Endothelial cell of umbilical vein (primary cell): ENCODE results near the gene CDT1. TPM values are rescaled to one million over a fixed set of nuclear protein-coding genes. Genes with fewer than 3 reads are reported as not detected.

ENCODE experiments used
- BruUV-seq: library from RNA; stranded (reverse); fragments of 400-500 nt; replicated peaks from 2 replicates; lab custom pipeline; 2021; lab: Mats Ljungman, UMichigan
- CTCF ChIA-PET: fragments of 300-600, 350-600 bp; sonication (Branson Sonifier 250); formaldehyde crosslinking; loops from one replicate; lab custom pipeline; 2021; ENCODE audit warnings: antibody characterized with exemption, inconsistent platforms; lab: Charles Lee
- POLR2A ChIA-PET: fragments of 300-600, 350-600 bp; sonication (Branson Sonifier 250); formaldehyde crosslinking; loops from one replicate; lab custom pipeline; 2021; ENCODE audit warnings: antibody characterized with exemption, inconsistent platforms; lab: Charles Lee
- DNase-seq: peaks from one replicate; pipeline ENCODE4 v3.0.0-alpha.2; 2011; ENCODE audit warnings: low read depth, low spot score
- FAIRE-seq: peaks from 2 replicates; lab custom pipeline; 2011; peaks lifted over from hg19 to GRCh38; lab: Jason Lieb, UNC
- H2AFZ ChIP-seq: 2 replicates; pipeline ENCODE4 v1.6.0; 2012; ENCODE audit warnings: low read depth, low read length, control low read depth, inconsistent platforms
- H3K27ac ChIP-seq: 2 replicates; pipeline ENCODE4 v1.5.1; 2011; ENCODE audit warnings: low read depth, mild to moderate bottlenecking, control low read depth, low read length, moderate library complexity; ENCODE audit not compliant: insufficient read depth
- H3K27me3 ChIP-seq, 2 experiments: 2 replicates each; pipeline versions ENCODE4 v1.6.0 to v1.6.1; 2011; ENCODE audit warnings: low read length in 2 of 2, mixed read lengths in 1 of 2; ENCODE audit not compliant: control insufficient read depth in 2 of 2, insufficient read depth in 2 of 2
- H3K36me3 ChIP-seq, 2 experiments: 2 replicates in 1 of 2; 3 replicates in 1 of 2; pipeline ENCODE4 v1.5.1; 2011; ENCODE audit warnings: low read length in 2 of 2, mild to moderate bottlenecking in 1 of 2, moderate library complexity in 1 of 2; ENCODE audit not compliant: control insufficient read depth in 2 of 2, insufficient read depth in 2 of 2; ENCODE audit errors: extremely low read depth in 1 of 2
- H3K4me1 ChIP-seq: 3 replicates; pipeline ENCODE4 v1.5.1; 2011; ENCODE audit warnings: mild to moderate bottlenecking, low read length; ENCODE audit not compliant: control insufficient read depth, insufficient read depth; ENCODE audit errors: extremely low read depth
- H3K4me2 ChIP-seq: 2 replicates; pipeline ENCODE4 v1.6.1; 2011; ENCODE audit warnings: low read length, control low read depth, mixed read lengths; ENCODE audit not compliant: insufficient read depth
- H3K4me3 ChIP-seq, 3 experiments: fragments of 200-600 bp in 1 of 3; sonication (generic), shearing (Covaris generic) in 1 of 3; replicated peaks in 1 of 3; 2 replicates each; pipeline ENCODE4 v1.5.1; 2011 to 2016; ENCODE audit warnings: control low read depth in 3 of 3, low read length in 3 of 3, mild to moderate bottlenecking in 2 of 3, inconsistent platforms in 1 of 3, low read depth in 1 of 3, moderate library complexity in 1 of 3; ENCODE audit not compliant: insufficient read depth in 1 of 3
- H3K79me2 ChIP-seq: 2 replicates; pipeline ENCODE4 v1.6.0; 2012; ENCODE audit warnings: low read length, inconsistent platforms; ENCODE audit not compliant: control insufficient read depth, insufficient read depth
- H3K9ac ChIP-seq: replicated peaks from 2 replicates; pipeline ENCODE3; 2011; ENCODE audit warnings: low read length, control low read depth; ENCODE audit not compliant: insufficient read depth; ENCODE audit errors: extremely low read depth
- H3K9me1 ChIP-seq: replicated peaks from 3 replicates; pipeline ENCODE4 v1.6.0; 2011; ENCODE audit warnings: mild to moderate bottlenecking, low read length; ENCODE audit not compliant: control insufficient read depth, insufficient read depth; ENCODE audit errors: extremely low read depth
- H3K9me3 ChIP-seq: replicated peaks from 2 replicates; pipeline ENCODE4 v1.5.1; 2012; ENCODE audit warnings: low read length, inconsistent platforms; ENCODE audit not compliant: control insufficient read depth, insufficient read depth
- H4K20me1 ChIP-seq: replicated peaks from 2 replicates; pipeline ENCODE3; 2011; ENCODE audit warnings: mild to moderate bottlenecking, low read length; ENCODE audit not compliant: control insufficient read depth, insufficient read depth; ENCODE audit errors: extremely low read depth
- CTCF ChIP-seq, 2 donors: IDR thresholded peaks; 1 replicate in 1 of 2; 2 replicates in 1 of 2; pipeline ENCODE4 v1.5.1; 2011; ENCODE audit warnings: low read length in 2 of 2, mild to moderate bottlenecking in 2 of 2, moderate library complexity in 2 of 2, control low read depth in 1 of 2, inconsistent platforms in 1 of 2, low read depth in 1 of 2; ENCODE audit not compliant: insufficient read depth in 1 of 2; ENCODE audit errors: extremely low read depth in 1 of 2
- FOS ChIP-seq: IDR thresholded peaks from 2 replicates; pipeline ENCODE4 v1.6.1; 2011; ENCODE audit warnings: mild to moderate bottlenecking, low read length, moderate library complexity, borderline replicate concordance; ENCODE audit not compliant: insufficient read depth
- GATA2 ChIP-seq: IDR thresholded peaks from 2 replicates; pipeline ENCODE4 v1.7.0; 2011; ENCODE audit warnings: low read depth, mild to moderate bottlenecking, moderate library complexity, mixed read lengths, low read length; ENCODE audit not compliant: insufficient read length, insufficient read depth
- JUN ChIP-seq: IDR thresholded peaks from 2 replicates; pipeline ENCODE4 v1.6.1; 2011; ENCODE audit warnings: borderline replicate concordance, low read depth; ENCODE audit not compliant: insufficient read length, insufficient read depth
- POLR2AphosphoS5 ChIP-seq: IDR thresholded peaks from 2 replicates; pipeline ENCODE4 v1.6.1; 2012; ENCODE audit warnings: low read depth, mild to moderate bottlenecking, control low read depth, low read length, moderate library complexity; ENCODE audit not compliant: insufficient read depth
- dilution Hi-C: fragments of 300-500 bp; cut with MboI; formaldehyde crosslinking; loops from one replicate; pipeline ENCODE4 v1.15.0; 2019; ENCODE audit warnings: low sequenced_read_pairs; ENCODE audit not compliant: extremely low pct_ligation_motif_present
- intact Hi-C: fragments of 100-400 bp; cut with micrococcal nuclease; formaldehyde crosslinking; loops from one replicate; pipeline ENCODE4 v1.10.0; 2022
- polyA plus RNA-seq, 4 experiments: library from polyadenylated mRNA; depleted of rRNA in 3 of 4; stranded (reverse) in 3 of 4; unstranded in 1 of 4; fragments of >200 nt; gene quantifications; 2 replicates each; pipeline versions ENCODE4 v1.2.1 to v1.2.3, GENCODE V29; 2011 to 2012; ENCODE audit warnings: missing spikeins in 1 of 4
- total RNA-seq: library from RNA; stranded (reverse); gene quantifications from 2 replicates; pipeline ENCODE4 v1.2.3, GENCODE V29; 2021

The CDT1 gene
- total and polyA plus RNA-seq, 2 donors (not counting 3 experiments of a cell fraction or from before 2014, with no cell fraction given): 15.6 to 30.6 TPM

- H3K9me1 ChIP-seq: no peaks in the 10 kb centered on the region
- peaks cover 4 to 9% of the 10 kb centered on the region in 2 experiments for H3K36me3 ChIP-seq
- peak overlapping the region; percentile 46 to 49 (median 47) for H3K4me3 ChIP-seq
- no peak for FAIRE-seq
- H4K20me1 ChIP-seq: no peaks in the 10 kb centered on the region
- intact Hi-C loops (no loop called here), dilution Hi-C loops (no loop called here)
- POLR2A ChIA-PET: no interaction called here
- peaks cover 10% of the 10 kb centered on the region for H3K4me1 ChIP-seq
- BruUV-seq: no TSS peak
- peaks cover 28% of the 10 kb centered on the region for H3K79me2 ChIP-seq
- CTCF ChIA-PET: interaction anchor here (0.8 kb wide), 1 partner anchor 67 kb away, joined by 6 read pairs; no protein-coding TSS in a partner anchor
- DNase-seq: no peak
- TF ChIP-seq POLR2AphosphoS5 (no peak), JUN (no peak), GATA2 (no peak), FOS (no peak), CTCF (IDR thresholded peaks at IDR 0.05; ENCODE audit: extremely low read depth in 1 of 2, insufficient read depth in 1 of 2, low read depth in 1 of 2, low read length in 2 of 2) (no peak)
- no peak overlapping the region for H3K27ac ChIP-seq
- peak overlapping the region; percentile 58 for H3K9ac ChIP-seq
- H3K27me3 ChIP-seq: no peaks in the 10 kb centered on the region
- no peaks in the 10 kb centered on the region for H3K9me3 ChIP-seq
- peak overlapping the region; percentile 64 for H3K4me2 ChIP-seq
- no peak overlapping the region for H2AFZ ChIP-seq
Observed at GRCh38 chr16:88804552-88805339, 1.2 kb downstream of the CDT1 start.
